ENCODE results near the gene GLIPR1L1. TPM values are rescaled to one million over a fixed set of nuclear protein-coding genes. Genes with fewer than 3 reads are reported as not detected.

GLIPR1L1 gene
- total and polyA plus RNA-seq, 2 donors (not counting 1 experiment from before 2014, with no cell fraction given), result not detected

- no peaks in the 10 kb centered on the region for H4K20me1 ChIP-seq (ENCODE audit: control insufficient read depth, extremely low read depth, insufficient read depth, low read length)
- H3K4me1 ChIP-seq (ENCODE audit: control insufficient read depth, extremely low read depth, insufficient read depth, low read length), result no peaks in the 10 kb centered on the region
- no peaks in the 10 kb centered on the region for H3K36me3 ChIP-seq (ENCODE audit: control insufficient read depth, insufficient read depth, low read length)
- no peaks in the 10 kb centered on the region for H3K27me3 ChIP-seq (ENCODE audit: control insufficient read depth, insufficient read depth, low read length)
- no peaks in the 10 kb centered on the region for H3K79me2 ChIP-seq (ENCODE audit: control insufficient read depth, insufficient read depth, low read length)
- no peak overlapping the region for H3K9ac ChIP-seq (ENCODE audit: insufficient read depth, low read length)
- H3K9me3 ChIP-seq (ENCODE audit: control insufficient read depth, insufficient read depth, low read depth, low read length), result no peaks in the 10 kb centered on the region
- no peak overlapping the region for H3K4me3 ChIP-seq (replicated peaks in 1 of 4; ENCODE audit: control extremely low read depth in 1 of 4, insufficient read depth in 1 of 4, low read depth in 3 of 4, low read length in 4 of 4)
- TF ChIP-seq EZH2 (IDR thresholded peaks at IDR 0.05; ENCODE audit: low read length, missing control alignments) (no peak), CTCF (conservative IDR thresholded peaks at IDR 0.05 in 1 of 2, IDR thresholded peaks at IDR 0.05 in 1 of 2; ENCODE audit: low read depth in 1 of 2, low read length in 2 of 2) (no peak)
- no peak overlapping the region for H3K4me2 ChIP-seq (ENCODE audit: extremely low read depth, insufficient read depth, low read length)
- H2AFZ ChIP-seq (ENCODE audit: low read length), result no peak overlapping the region
- no peak for DNase-seq (ENCODE audit: low read depth in 2 of 2)
- no peak overlapping the region for H3K27ac ChIP-seq (ENCODE audit: insufficient read depth, low read length)
Measured at GRCh38 chr12:75323663-75324062, 10.8 kb upstream of the GLIPR1L1 start.

- no peak for TF ChIP-seq EZH2 (IDR thresholded peaks at IDR 0.05; ENCODE audit: low read length, missing control alignments)
- Histone ChIP-seq H3K9me3 (ENCODE audit: control insufficient read depth, insufficient read depth, low read depth, low read length) (no peaks in the 10 kb centered on the region), H3K27me3 (ENCODE audit: control insufficient read depth, insufficient read depth, low read length) (no peaks in the 10 kb centered on the region), H3K4me1 (ENCODE audit: control insufficient read depth, extremely low read depth, insufficient read depth, low read length) (peaks cover 3% of the 10 kb centered on the region), H3K27ac (ENCODE audit: insufficient read depth, low read length) (no peak overlapping the region), H3K36me3 (ENCODE audit: control insufficient read depth, insufficient read depth, low read length) (no peaks in the 10 kb centered on the region), H3K79me2 (ENCODE audit: control insufficient read depth, insufficient read depth, low read length) (no peaks in the 10 kb centered on the region), H4K20me1 (ENCODE audit: control insufficient read depth, extremely low read depth, insufficient read depth, low read length) (no peaks in the 10 kb centered on the region), H2AFZ (ENCODE audit: low read length) (no peak overlapping the region), H3K9ac (ENCODE audit: insufficient read depth, low read length) (no peak overlapping the region), H3K4me3 (replicated peaks in 1 of 4; ENCODE audit: control extremely low read depth in 1 of 4, insufficient read depth in 1 of 4, low read depth in 3 of 4, low read length in 4 of 4) (no peak overlapping the region), H3K4me2 (ENCODE audit: extremely low read depth, insufficient read depth, low read length) (no peak overlapping the region)
- DNase-seq (ENCODE audit: low read depth in 2 of 2), result no peak
Measured at GRCh38 chr12:75327642-75328041, 6.8 kb upstream of the GLIPR1L1 start.

GRCh38 chr12:75329918-75330826, 4.3 kb upstream of the GLIPR1L1 start, which contains the start of gene CAPS2:
Gene CAPS2, minus strand, starts transcription at chr12:75330324. Its CDS starts 3,826 bp downstream, at chr12:75326498.
- Histone ChIP-seq H3K4me1 (ENCODE audit: control insufficient read depth, extremely low read depth, insufficient read depth, low read length) (peaks cover 3% of the 10 kb centered on the region), H3K4me2 (ENCODE audit: extremely low read depth, insufficient read depth, low read length) (peak within 1 kb of the TSS; percentile 89), H3K79me2 (ENCODE audit: control insufficient read depth, insufficient read depth, low read length) (no peaks in the 10 kb centered on the region), H3K9me3 (ENCODE audit: control insufficient read depth, insufficient read depth, low read depth, low read length) (no peaks in the 10 kb centered on the region), H3K27ac (ENCODE audit: insufficient read depth, low read length) (peak within 1 kb of the TSS; percentile 38), H3K9ac (ENCODE audit: insufficient read depth, low read length) (peak within 1 kb of the TSS; percentile 58), H3K27me3 (ENCODE audit: control insufficient read depth, insufficient read depth, low read length) (no peaks in the 10 kb centered on the region), H3K36me3 (ENCODE audit: control insufficient read depth, insufficient read depth, low read length) (no peaks in the 10 kb centered on the region), H2AFZ (ENCODE audit: low read length) (peak within 1 kb of the TSS; percentile 94), H3K4me3 (replicated peaks in 1 of 4; ENCODE audit: control extremely low read depth in 1 of 4, insufficient read depth in 1 of 4, low read depth in 3 of 4, low read length in 4 of 4) (peak within 1 kb of the TSS; percentile 64 to 79 (median 68)), H4K20me1 (ENCODE audit: control insufficient read depth, extremely low read depth, insufficient read depth, low read length) (no peaks in the 10 kb centered on the region)
- TF ChIP-seq CTCF (conservative IDR thresholded peaks at IDR 0.05 in 1 of 2, IDR thresholded peaks at IDR 0.05 in 1 of 2; ENCODE audit: low read depth in 1 of 2, low read length in 2 of 2) (no peak), EZH2 (IDR thresholded peaks at IDR 0.05; ENCODE audit: low read length, missing control alignments) (no peak)
- peak; percentile 80 to 92 for DNase-seq (ENCODE audit: low read depth in 2 of 2)
